CD14-positive monocyte (primary cell): ENCODE data around the gene LRRC59. TPM values are rescaled to one million over a fixed set of nuclear protein-coding genes. Genes with fewer than 3 reads are reported as not detected.

Experiments
- DNase-seq, 3 donors: peaks; one replicate each; pipeline ENCODE4 v3.0.0-alpha.2; 2011 to 2022
- H2AFZ ChIP-seq: 2 replicates; pipeline ENCODE4 v1.6.0; 2012; ENCODE audit warnings: mild to moderate bottlenecking, low read depth, low read length, inconsistent platforms; ENCODE audit not compliant: insufficient read depth, poor library complexity, severe bottlenecking
- H3K27ac ChIP-seq, 2 donors: 1 replicate in 1 of 2; 2 replicates in 1 of 2; pipeline ENCODE4 v1.5.1; 2012 to 2013; ENCODE audit warnings: low read length in 2 of 2, control low read depth in 1 of 2, inconsistent platforms in 1 of 2, low read depth in 1 of 2, mild to moderate bottlenecking in 1 of 2
- H3K27me3 ChIP-seq, 2 donors: one replicate each; pipeline versions ENCODE4 v1.6.0 to v1.6.1; 2011 to 2013; ENCODE audit warnings: low read length in 2 of 2; ENCODE audit not compliant: control insufficient read depth in 2 of 2, insufficient read depth in 2 of 2
- H3K36me3 ChIP-seq, 2 donors: replicated peaks in 1 of 2; 1 replicate in 1 of 2; 2 replicates in 1 of 2; pipeline versions ENCODE4 v1.5.1 to v1.6.1; 2012 to 2013; ENCODE audit warnings: low read length in 2 of 2, control low read depth in 1 of 2, inconsistent platforms in 1 of 2, mild to moderate bottlenecking in 1 of 2; ENCODE audit not compliant: insufficient read depth in 2 of 2, control insufficient read depth in 1 of 2
- H3K4me1 ChIP-seq, 2 donors: 1 replicate in 1 of 2; 2 replicates in 1 of 2; pipeline versions ENCODE4 v1.5.1 to v1.6.1; 2012 to 2013; ENCODE audit warnings: low read length in 2 of 2, control low read depth in 1 of 2, inconsistent platforms in 1 of 2, mild to moderate bottlenecking in 1 of 2, moderate library complexity in 1 of 2; ENCODE audit not compliant: insufficient read depth in 2 of 2, control insufficient read depth in 1 of 2
- H3K4me2 ChIP-seq: replicated peaks from 2 replicates; pipeline ENCODE3; 2012; ENCODE audit warnings: low read length, moderate library complexity, mild to moderate bottlenecking; ENCODE audit not compliant: poor library complexity, severe bottlenecking; ENCODE audit errors: extremely low read depth
- H3K4me3 ChIP-seq, 3 experiments: fragments of 200-600 bp in 1 of 3; sonication (generic) in 1 of 3; replicated peaks in 1 of 3; 1 replicate in 2 of 3; 2 replicates in 1 of 3; pipeline ENCODE4 v1.5.1; 2011 to 2013; ENCODE audit warnings: low read length in 3 of 3, mild to moderate bottlenecking in 3 of 3, control low read depth in 2 of 3, low read depth in 2 of 3, inconsistent platforms in 1 of 3, moderate library complexity in 1 of 3
- H3K79me2 ChIP-seq: 2 replicates; pipeline ENCODE4 v1.6.0; 2012; ENCODE audit warnings: mild to moderate bottlenecking, control low read depth, inconsistent platforms, low read length, moderate library complexity; ENCODE audit not compliant: insufficient read depth
- H3K9ac ChIP-seq: 2 replicates; pipeline ENCODE4 v1.6.0; 2017; ENCODE audit warnings: low read length, mild to moderate bottlenecking; ENCODE audit not compliant: insufficient read depth, poor library complexity, severe bottlenecking
- H3K9me3 ChIP-seq, 2 donors: replicated peaks in 1 of 2; 1 replicate in 1 of 2; 2 replicates in 1 of 2; pipeline versions ENCODE4 v1.5.1 to v1.6.1; 2012 to 2013; ENCODE audit warnings: low read length in 2 of 2, control low read depth in 1 of 2; ENCODE audit not compliant: control insufficient read depth in 1 of 2, insufficient read depth in 1 of 2
- H4K20me1 ChIP-seq: 2 replicates; pipeline ENCODE4 v1.6.0; 2012; ENCODE audit warnings: mild to moderate bottlenecking, low read length, control low read depth, moderate library complexity; ENCODE audit not compliant: insufficient read depth
- H3K27ac Mint-ChIP-seq, 7 donors: one replicate each; pipeline ENCODE4 v1.8.0; 2020; ENCODE audit warnings: mild to moderate bottlenecking in 7 of 7, mixed read lengths in 7 of 7, moderate library complexity in 6 of 7, inconsistent platforms in 2 of 7
- H3K27me3 Mint-ChIP-seq, 3 donors: one replicate each; pipeline ENCODE4 v1.8.0; 2021 to 2022; ENCODE audit warnings: low read depth in 3 of 3, mild to moderate bottlenecking in 3 of 3, mixed read lengths in 3 of 3, moderate library complexity in 3 of 3, inconsistent platforms in 1 of 3
- H3K36me3 Mint-ChIP-seq, 2 donors: one replicate each; pipeline ENCODE4 v1.8.0; 2020; ENCODE audit warnings: mixed read lengths in 2 of 2, inconsistent platforms in 1 of 2, mild to moderate bottlenecking in 1 of 2
- H3K4me1 Mint-ChIP-seq: one replicate; pipeline ENCODE4 v1.8.0; 2020; ENCODE audit warnings: mild to moderate bottlenecking, mixed read lengths
- H3K4me3 Mint-ChIP-seq, 2 donors: one replicate each; pipeline ENCODE4 v1.8.0; 2020; ENCODE audit warnings: mild to moderate bottlenecking in 2 of 2, mixed read lengths in 2 of 2, moderate library complexity in 1 of 2
- H3K9me3 Mint-ChIP-seq, 7 donors: one replicate each; pipeline ENCODE4 v1.8.0; 2020 to 2022; ENCODE audit warnings: mixed read lengths in 7 of 7, mild to moderate bottlenecking in 6 of 7, moderate library complexity in 6 of 7, inconsistent platforms in 2 of 7
- CTCF ChIP-seq: fragments of 200-600 bp; IDR thresholded peaks from one replicate; pipeline ENCODE4 v1.8.0; 2022; ENCODE audit warnings: antibody characterized with exemption, mild to moderate bottlenecking
- WGBS: methylation state at CpG from one replicate; pipeline ENCODE4 v1.1.5; 2013; ENCODE audit warnings: missing lambda C conversion rate; ENCODE audit not compliant: insufficient coverage; 5-methylcytosine and 5-hydroxymethylcytosine counted together
- intact Hi-C, 2 donors: fragments of 100-400 bp; cut with micrococcal nuclease; formaldehyde crosslinking; loops; one replicate each; pipeline versions ENCODE4 v1.15.0 to v1.15.1; 2023
- polyA plus RNA-seq, 3 donors: library from polyadenylated mRNA; depleted of rRNA in 1 of 3; unstranded in 2 of 3; stranded (reverse) in 1 of 3; fragments of 300-500 nt in 2 of 3; fragments of >200 nt in 1 of 3; fragmentation: Illumina TruSeq in 2 of 3; gene quantifications; 1 replicate in 2 of 3; 2 replicates in 1 of 3; pipeline ENCODE4 v1.2.3, GENCODE V29; 2012 to 2021

Gene LRRC59
- polyA plus RNA-seq, 3 donors = 36.6 to 48.9 (median 45.7) TPM

- Mint-ChIP-seq H3K27me3 (peaks cover 2 to 5% (median 4%) of the 10 kb centered on the region in 3 donors), H3K4me1 (peaks cover 30% of the 10 kb centered on the region), H3K27ac (peak overlapping the region in 1 of 7 donors; percentile 44), H3K4me3 (peak overlapping the region; percentile 76 to 86), H3K9me3 (no peaks in the 10 kb centered on the region), H3K36me3 (peaks cover 0 to 2% of the 10 kb centered on the region in 2 donors)
- peak overlapping the region; percentile 86 for H2AFZ ChIP-seq
- no peak overlapping the region for H3K27ac ChIP-seq
- peak overlapping the region in 1 of 3 experiments; percentile 87 for H3K4me3 ChIP-seq
- peaks cover 26 to 27% of the 10 kb centered on the region in 2 donors for H3K4me1 ChIP-seq
- intact Hi-C loops = no loop called here
- H3K9me3 ChIP-seq = no peaks in the 10 kb centered on the region
- 72% methylated on average over 13 of the region's 13 CpGs for WGBS
- DNase-seq = peak in 2 of 3 donors; percentile 4 to 33
- H4K20me1 ChIP-seq = no peaks in the 10 kb centered on the region
- H3K79me2 ChIP-seq = peaks cover 14% of the 10 kb centered on the region
- no peaks in the 10 kb centered on the region for H3K36me3 ChIP-seq
- no peak for TF ChIP-seq CTCF
- no peak overlapping the region for H3K9ac ChIP-seq
- H3K4me2 ChIP-seq = peak overlapping the region; percentile 99
- H3K27me3 ChIP-seq = no peaks in the 10 kb centered on the region
Observed at GRCh38 chr17:50344731-50345365, 52.5 kb downstream of the LRRC59 start.

GRCh38 chr17:50339381-50339780 is 57.9 kb downstream of the LRRC59 start:
- no peak for TF ChIP-seq CTCF
- intact Hi-C loops = no loop called here
- Mint-ChIP-seq H3K27me3 (peaks cover 0 to 2% (median 0%) of the 10 kb centered on the region in 3 donors), H3K36me3 (no peaks in the 10 kb centered on the region), H3K4me1 (peaks cover under 1% of the 10 kb centered on the region), H3K9me3 (peaks cover 2 to 8% (median 6%) of the 10 kb centered on the region in 7 donors), H3K4me3 (no peak overlapping the region), H3K27ac (no peak overlapping the region)
- H3K27ac ChIP-seq = no peak overlapping the region
- H3K4me3 ChIP-seq = no peak overlapping the region
- no peaks in the 10 kb centered on the region for H3K79me2 ChIP-seq
- no peak overlapping the region for H2AFZ ChIP-seq
- H3K4me2 ChIP-seq = no peak overlapping the region
- no peaks in the 10 kb centered on the region for H4K20me1 ChIP-seq
- H3K4me1 ChIP-seq = peaks cover 1 to 3% of the 10 kb centered on the region in 2 donors
- no peak for DNase-seq
- H3K9ac ChIP-seq = no peak overlapping the region
- H3K36me3 ChIP-seq = no peaks in the 10 kb centered on the region
- H3K27me3 ChIP-seq = no peaks in the 10 kb centered on the region
- no peaks in the 10 kb centered on the region for H3K9me3 ChIP-seq
